NCI-H2227 treated with DMSO at 0.1 percent for 48 hours (cell line): Measurements from ENCODE around the gene PAQR4.
A peak's percentile ranks its signal among the peaks of the same experiment; 100 is the strongest.

Experiments
- DNase-seq: peaks from one replicate; lab custom pipeline; 2025; lab: John Stamatoyannopoulos, UW

The PAQR4 gene

DNA sequence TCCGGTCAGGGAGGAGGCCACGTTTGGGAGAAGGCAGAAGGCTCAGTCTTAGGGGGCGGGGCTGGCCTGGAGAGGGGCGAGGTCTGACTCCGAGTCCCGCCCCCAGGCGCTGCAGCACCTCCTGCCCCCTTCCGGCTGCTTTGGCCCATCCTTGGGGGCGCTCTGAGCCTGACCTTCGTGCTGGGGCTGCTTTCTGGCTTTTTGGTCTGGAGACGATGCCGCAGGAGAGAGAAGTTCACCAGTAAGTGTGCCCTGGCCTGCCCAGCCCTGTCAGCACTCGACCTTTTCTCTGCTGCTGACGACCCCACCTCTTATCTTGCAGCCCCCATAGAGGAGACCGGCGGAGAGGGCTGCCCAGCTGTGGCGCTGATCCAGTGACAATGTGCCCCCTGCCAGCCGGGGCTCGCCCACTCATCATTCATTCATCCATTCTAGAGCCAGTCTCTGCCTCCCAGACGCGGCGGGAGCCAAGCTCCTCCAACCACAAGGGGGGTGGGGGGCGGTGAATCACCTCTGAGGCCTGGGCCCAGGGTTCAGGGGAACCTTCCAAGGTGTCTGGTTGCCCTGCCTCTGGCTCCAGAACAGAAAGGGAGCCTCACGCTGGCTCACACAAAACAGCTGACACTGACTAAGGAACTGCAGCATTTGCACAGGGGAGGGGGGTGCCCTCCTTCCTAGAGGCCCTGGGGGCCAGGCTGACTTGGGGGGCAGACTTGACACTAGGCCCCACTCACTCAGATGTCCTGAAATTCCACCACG lies 52.5 kb downstream of the PAQR4 start:
- peak; percentile 36 for DNase-seq

DNA sequence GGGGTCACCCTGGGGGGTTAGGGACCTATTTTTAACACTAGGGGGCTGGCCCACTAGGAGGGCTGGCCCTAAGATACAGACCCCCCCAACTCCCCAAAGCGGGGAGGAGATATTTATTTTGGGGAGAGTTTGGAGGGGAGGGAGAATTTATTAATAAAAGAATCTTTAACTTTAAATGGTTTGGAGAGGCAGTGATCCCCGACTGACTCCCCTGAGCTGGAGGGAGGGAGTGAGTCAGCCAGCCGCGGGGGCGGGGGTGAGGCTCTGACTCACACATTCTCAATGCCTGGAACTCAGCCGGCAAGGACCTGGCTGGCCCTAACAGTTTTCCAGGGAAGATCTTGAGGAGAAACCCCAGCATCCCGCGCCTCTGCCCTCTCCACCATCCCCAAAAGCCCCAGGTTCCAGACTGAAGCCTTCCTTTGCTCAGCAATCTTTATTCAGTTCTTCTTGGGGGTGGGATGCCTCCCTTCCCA lies 53.1 kb downstream of the PAQR4 start:
- DNase-seq = no peak

DNA sequence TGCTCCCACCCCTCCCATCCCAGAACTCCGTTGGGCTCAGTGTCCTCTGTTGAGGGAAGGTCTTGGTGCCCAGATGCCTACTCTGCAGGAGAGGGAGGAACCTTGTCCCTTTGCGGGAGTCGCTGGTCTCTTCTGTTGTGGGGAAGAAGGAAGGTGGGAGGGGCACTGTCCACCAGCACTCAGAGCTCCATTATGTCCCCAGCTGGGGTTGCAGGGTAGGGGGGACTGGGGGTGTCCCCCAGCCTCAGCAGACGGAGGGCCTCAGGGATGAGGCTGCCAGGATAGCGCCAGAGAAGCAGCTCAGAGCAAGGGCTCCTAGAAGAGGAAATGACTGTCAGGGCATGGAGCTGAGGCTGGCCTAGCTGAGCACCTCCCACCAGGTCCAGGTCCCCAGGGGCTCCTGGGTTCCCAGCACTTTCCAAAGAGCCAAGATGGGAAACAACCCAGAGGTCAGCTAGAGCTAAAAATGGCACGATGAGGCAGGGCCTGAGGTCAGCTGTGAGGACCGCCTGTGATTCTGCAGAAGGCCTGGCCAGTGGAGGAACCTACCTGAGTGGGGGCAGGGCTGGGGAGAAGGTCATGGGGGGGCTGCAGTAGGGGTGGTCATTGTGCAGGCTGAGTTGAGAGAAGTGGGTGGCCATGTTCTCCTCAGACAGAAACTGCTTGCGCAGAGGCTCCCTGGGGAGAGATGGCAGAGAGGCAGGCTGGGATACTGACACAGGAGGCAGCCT lies 53.7 kb downstream of the PAQR4 start:
- DNase-seq = no peak
